Measurements from ENCODE around the gene DSC2. TPM values are rescaled to one million over a fixed set of nuclear protein-coding genes. Genes with fewer than 3 reads are reported as not detected.
"Not testable (repeated sequence)": the region's sequence is repeated elsewhere in the genome, so short reads cannot be mapped to it uniquely, and the experiment has no call there.

Gene DSC2
- total and polyA plus RNA-seq, 2 donors (not counting 3 experiments of a cell fraction or from before 2014, with no cell fraction given): under 0.01 TPM; not detected in 1

DNA sequence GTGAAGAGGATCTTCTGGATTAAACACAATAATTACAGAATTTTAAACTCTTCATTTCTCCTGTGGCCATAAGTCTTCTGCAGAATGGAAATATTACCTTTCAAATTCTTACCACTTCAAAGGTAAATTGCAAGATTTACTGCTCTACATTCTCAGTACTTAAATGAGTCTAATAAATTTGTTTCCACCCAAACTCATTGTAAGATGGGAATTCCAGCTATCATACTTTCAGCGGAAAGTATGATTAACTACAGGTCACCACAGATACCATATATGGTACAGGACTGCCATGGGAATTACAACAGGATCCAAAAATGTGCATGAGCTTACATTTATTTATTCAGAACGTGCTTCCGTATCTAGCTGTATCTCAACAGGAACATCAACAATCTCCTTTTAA, 62.8 kb downstream of the DSC2 start:
- no peak for FAIRE-seq
- no peak overlapping the region for H3K4me3 ChIP-seq (replicated peaks in 1 of 3; ENCODE audit: insufficient read depth in 1 of 3, low read depth in 1 of 3, low read length in 3 of 3)
- intact Hi-C loops (cut with micrococcal nuclease) (no loop called here), dilution Hi-C loops (cut with MboI; ENCODE audit: extremely low pct_ligation_motif_present, low sequenced_read_pairs) (no loop called here)
- peaks cover 27 to 47% of the 10 kb centered on the region in 2 experiments for H3K27me3 ChIP-seq (ENCODE audit: control insufficient read depth in 2 of 2, insufficient read depth in 2 of 2, low read length in 2 of 2)
- ChIA-PET POLR2A (no interaction called here), CTCF (no interaction called here)
- BruUV-seq (replicated peaks): no TSS peak
- H3K9me1 ChIP-seq (replicated peaks; ENCODE audit: control insufficient read depth, extremely low read depth, insufficient read depth, low read length): no peaks in the 10 kb centered on the region
- H3K4me2 ChIP-seq (ENCODE audit: insufficient read depth, low read length): no peak overlapping the region
- TF ChIP-seq, protein P1, sequence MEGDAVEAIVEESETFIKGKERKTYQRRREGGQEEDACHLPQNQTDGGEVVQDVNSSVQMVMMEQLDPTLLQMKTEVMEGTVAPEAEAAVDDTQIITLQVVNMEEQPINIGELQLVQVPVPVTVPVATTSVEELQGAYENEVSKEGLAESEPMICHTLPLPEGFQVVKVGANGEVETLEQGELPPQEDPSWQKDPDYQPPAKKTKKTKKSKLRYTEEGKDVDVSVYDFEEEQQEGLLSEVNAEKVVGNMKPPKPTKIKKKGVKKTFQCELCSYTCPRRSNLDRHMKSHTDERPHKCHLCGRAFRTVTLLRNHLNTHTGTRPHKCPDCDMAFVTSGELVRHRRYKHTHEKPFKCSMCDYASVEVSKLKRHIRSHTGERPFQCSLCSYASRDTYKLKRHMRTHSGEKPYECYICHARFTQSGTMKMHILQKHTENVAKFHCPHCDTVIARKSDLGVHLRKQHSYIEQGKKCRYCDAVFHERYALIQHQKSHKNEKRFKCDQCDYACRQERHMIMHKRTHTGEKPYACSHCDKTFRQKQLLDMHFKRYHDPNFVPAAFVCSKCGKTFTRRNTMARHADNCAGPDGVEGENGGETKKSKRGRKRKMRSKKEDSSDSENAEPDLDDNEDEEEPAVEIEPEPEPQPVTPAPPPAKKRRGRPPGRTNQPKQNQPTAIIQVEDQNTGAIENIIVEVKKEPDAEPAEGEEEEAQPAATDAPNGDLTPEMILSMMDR (IDR thresholded peaks at IDR 0.05; ENCODE audit: extremely low read depth in 1 of 2, insufficient read depth in 1 of 2, low read depth in 1 of 2, low read length in 2 of 2): no peak
- TF ChIP-seq GATA2 (IDR thresholded peaks at IDR 0.05; ENCODE audit: insufficient read depth, insufficient read length, low read depth, low read length): no peak
- no peak for TF ChIP-seq MYC (IDR thresholded peaks at IDR 0.05; ENCODE audit: low read depth, low read length)
- TF ChIP-seq FOS (IDR thresholded peaks at IDR 0.05; ENCODE audit: borderline replicate concordance, insufficient read depth, low read length): no peak
- no peak for TF ChIP-seq POLR2AphosphoS5 (IDR thresholded peaks at IDR 0.05; ENCODE audit: insufficient read depth, low read depth, low read length)
- no peak for TF ChIP-seq JUN (IDR thresholded peaks at IDR 0.05; ENCODE audit: borderline replicate concordance, insufficient read depth, insufficient read length, low read depth)
- no peak for TF ChIP-seq EZH2 (IDR thresholded peaks at IDR 0.05; ENCODE audit: borderline replicate concordance, low read depth, low read length, severe bottlenecking)
- H4K20me1 ChIP-seq (replicated peaks; ENCODE audit: control insufficient read depth, extremely low read depth, insufficient read depth, low read length): no peaks in the 10 kb centered on the region
- no peak overlapping the region for H3K27ac ChIP-seq (ENCODE audit: insufficient read depth, low read depth, low read length)
- no peaks in the 10 kb centered on the region for H3K36me3 ChIP-seq (ENCODE audit: control insufficient read depth in 2 of 2, extremely low read depth in 1 of 2, insufficient read depth in 2 of 2, low read length in 2 of 2)
- no peaks in the 10 kb centered on the region for H3K9me3 ChIP-seq (replicated peaks; ENCODE audit: control insufficient read depth, insufficient read depth, low read length)
- peaks cover 3% of the 10 kb centered on the region for H3K4me1 ChIP-seq (ENCODE audit: control insufficient read depth, extremely low read depth, insufficient read depth, low read length)
- DNase-seq (ENCODE audit: low read depth, low spot score): no peak
- no peaks in the 10 kb centered on the region for H3K79me2 ChIP-seq (ENCODE audit: control insufficient read depth, insufficient read depth, low read length)
- no peak overlapping the region for H3K9ac ChIP-seq (replicated peaks; ENCODE audit: extremely low read depth, insufficient read depth, low read length)
- H2AFZ ChIP-seq (ENCODE audit: low read depth, low read length): no peak overlapping the region

- H3K4me3 ChIP-seq (replicated peaks in 1 of 3; ENCODE audit: insufficient read depth in 1 of 3, low read depth in 1 of 3, low read length in 3 of 3); dilution Hi-C loops (cut with MboI; ENCODE audit: extremely low pct_ligation_motif_present, low sequenced_read_pairs); H3K79me2 ChIP-seq (ENCODE audit: control insufficient read depth, insufficient read depth, low read length); DNase-seq (ENCODE audit: low read depth, low spot score); H2AFZ ChIP-seq (ENCODE audit: low read depth, low read length); FAIRE-seq; H3K9ac ChIP-seq (replicated peaks; ENCODE audit: extremely low read depth, insufficient read depth, low read length); H3K27ac ChIP-seq (ENCODE audit: insufficient read depth, low read depth, low read length); H3K9me1 ChIP-seq (replicated peaks; ENCODE audit: control insufficient read depth, extremely low read depth, insufficient read depth, low read length); BruUV-seq (replicated peaks); POLR2A ChIA-PET; H4K20me1 ChIP-seq (replicated peaks; ENCODE audit: control insufficient read depth, extremely low read depth, insufficient read depth, low read length); H3K9me3 ChIP-seq (replicated peaks; ENCODE audit: control insufficient read depth, insufficient read depth, low read length); intact Hi-C loops (cut with micrococcal nuclease); H3K36me3 ChIP-seq (ENCODE audit: control insufficient read depth in 2 of 2, extremely low read depth in 1 of 2, insufficient read depth in 2 of 2, low read length in 2 of 2); CTCF ChIA-PET; H3K4me1 ChIP-seq (ENCODE audit: control insufficient read depth, extremely low read depth, insufficient read depth, low read length); H3K4me2 ChIP-seq (ENCODE audit: insufficient read depth, low read length): not testable (repeated sequence)
- H3K27me3 ChIP-seq (ENCODE audit: control insufficient read depth in 2 of 2, insufficient read depth in 2 of 2, low read length in 2 of 2): peaks cover 21 to 30% of the 10 kb centered on the region in 2 experiments
Observed at GRCh38 chr18:31037686-31038085, 64.5 kb downstream of the DSC2 start.
